DND-41 (cell line): ENCODE measurements around the gene COL4A1.

Experiments used
- EZH2 ChIP-seq: IDR thresholded peaks from 3 replicates; pipeline ENCODE4 v1.6.1; 2012; ENCODE audit warnings: borderline replicate concordance, low read depth, mild to moderate bottlenecking, moderate library complexity, low read length, inconsistent platforms; ENCODE audit not compliant: severe bottlenecking
- TF ChIP-seq, protein P1 (sequence below): IDR thresholded peaks from 2 replicates; pipeline ENCODE4 v1.5.1; 2012; ENCODE audit warnings: borderline replicate concordance, low read length, moderate library complexity, mild to moderate bottlenecking; ENCODE audit not compliant: poor library complexity, severe bottlenecking; ENCODE audit errors: extremely low read depth

DNA sequence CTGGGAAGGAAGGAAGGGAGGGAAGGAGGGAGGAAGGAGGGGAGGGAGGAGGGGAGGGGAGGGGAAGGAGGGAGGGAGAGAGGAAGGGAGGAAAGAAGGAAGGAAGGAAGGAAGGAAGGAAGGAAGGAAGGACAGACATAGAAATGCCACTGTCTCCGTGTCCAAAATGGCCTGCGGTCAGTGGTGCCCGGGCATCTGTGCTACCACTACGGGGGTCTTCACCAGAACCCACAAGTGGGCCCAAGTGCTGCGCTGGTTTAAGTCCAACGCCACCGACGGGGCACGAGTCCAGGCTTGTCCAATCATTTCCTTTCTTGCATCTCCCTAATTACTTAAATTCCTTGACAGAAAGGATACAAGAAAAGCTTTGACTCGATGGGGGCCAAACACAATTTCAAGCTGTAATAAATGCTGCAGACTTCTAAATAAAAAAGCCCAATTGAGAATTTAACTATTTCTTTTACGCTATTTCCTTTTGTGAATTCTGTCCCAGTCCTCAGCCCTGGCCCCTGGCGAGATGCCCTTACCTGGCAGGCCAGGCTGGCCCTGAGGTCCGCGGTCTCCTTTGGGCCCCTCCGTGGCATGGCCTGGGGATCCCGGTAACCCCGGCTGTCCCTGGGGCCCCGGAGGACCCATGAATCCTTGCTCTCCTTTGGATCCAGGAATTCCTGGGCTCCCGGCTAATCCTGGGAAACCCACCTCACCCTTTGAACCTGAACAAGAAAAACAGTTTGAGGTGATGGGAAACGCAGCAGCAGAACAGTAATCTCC is 136.8 kb downstream of the COL4A1 start:
- TF ChIP-seq, protein P1, sequence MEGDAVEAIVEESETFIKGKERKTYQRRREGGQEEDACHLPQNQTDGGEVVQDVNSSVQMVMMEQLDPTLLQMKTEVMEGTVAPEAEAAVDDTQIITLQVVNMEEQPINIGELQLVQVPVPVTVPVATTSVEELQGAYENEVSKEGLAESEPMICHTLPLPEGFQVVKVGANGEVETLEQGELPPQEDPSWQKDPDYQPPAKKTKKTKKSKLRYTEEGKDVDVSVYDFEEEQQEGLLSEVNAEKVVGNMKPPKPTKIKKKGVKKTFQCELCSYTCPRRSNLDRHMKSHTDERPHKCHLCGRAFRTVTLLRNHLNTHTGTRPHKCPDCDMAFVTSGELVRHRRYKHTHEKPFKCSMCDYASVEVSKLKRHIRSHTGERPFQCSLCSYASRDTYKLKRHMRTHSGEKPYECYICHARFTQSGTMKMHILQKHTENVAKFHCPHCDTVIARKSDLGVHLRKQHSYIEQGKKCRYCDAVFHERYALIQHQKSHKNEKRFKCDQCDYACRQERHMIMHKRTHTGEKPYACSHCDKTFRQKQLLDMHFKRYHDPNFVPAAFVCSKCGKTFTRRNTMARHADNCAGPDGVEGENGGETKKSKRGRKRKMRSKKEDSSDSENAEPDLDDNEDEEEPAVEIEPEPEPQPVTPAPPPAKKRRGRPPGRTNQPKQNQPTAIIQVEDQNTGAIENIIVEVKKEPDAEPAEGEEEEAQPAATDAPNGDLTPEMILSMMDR: no peak
- TF ChIP-seq EZH2: no peak
